Epidermal melanocyte (primary cell): Measurements from ENCODE around the gene XRCC4.

Source experiments
- DNase-seq: peaks from one replicate; pipeline ENCODE4 v3.0.0; 2011; ENCODE audit warnings: low spot score; ENCODE audit not compliant: insufficient read length

XRCC4 gene

DNA sequence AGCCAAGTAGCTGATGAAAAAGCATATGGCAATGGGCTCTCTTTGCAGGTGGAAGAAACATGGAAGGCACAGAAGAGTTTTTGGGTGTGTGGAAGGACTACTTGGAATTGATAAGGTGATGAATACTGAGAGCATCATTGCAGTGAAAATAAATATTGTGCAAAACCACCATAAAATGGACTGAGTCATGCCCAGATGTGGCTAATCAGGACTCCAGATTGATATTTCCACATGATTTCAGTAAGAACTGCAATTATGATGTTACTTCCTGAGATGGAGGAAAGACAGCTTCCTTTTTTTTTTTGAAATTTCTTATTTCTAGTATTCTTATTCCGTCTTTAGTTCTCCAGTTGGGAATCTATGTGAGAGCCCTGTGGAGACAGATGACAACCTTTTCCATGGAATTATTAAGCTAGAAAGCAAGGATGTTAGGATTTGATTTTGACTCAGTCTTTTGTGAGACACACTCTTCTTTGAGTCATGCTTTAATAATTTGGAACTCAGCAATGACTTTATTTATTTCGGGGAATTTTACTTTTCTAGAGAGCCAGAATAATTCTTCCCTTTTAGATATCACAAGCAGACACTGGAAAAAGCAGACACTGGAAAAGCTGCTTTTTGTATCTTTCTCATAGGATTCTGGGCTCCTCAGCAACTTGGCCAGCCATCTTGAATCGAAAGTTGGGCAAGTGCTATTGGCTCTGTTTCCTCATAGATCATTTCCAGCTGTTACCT, 300.0 kb downstream of the XRCC4 start:
- DNase-seq: no peak

DNA sequence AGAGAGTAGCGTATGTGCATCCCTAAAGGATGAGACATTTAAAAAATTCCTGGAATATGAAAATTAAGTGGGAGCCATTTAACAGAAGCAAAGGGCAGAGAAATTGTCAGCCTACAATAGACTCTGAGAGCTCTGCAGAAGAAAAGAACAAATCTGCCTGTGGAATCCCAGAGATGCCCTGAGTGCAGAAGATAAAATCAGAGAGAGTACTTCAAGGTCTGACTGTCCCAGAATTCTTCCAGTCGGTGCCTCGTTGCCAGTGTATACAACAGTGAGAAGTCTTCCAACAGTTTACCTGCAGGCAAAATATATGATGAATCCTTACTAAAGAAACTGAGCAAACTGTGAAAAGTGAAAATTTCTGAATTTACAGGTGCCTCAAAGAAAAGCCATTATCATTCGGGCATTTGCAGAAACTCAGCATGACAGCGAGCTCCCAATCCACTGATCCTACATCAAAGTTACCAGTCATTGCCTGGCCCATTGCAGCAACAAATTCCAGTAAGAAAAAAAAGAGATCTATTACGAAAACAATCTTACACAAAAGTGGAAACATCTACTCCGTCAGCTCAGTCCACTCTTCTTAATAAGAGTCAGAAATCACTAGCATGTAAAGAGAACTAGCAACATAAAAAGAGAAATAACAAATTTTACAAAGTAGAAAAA, 301.4 kb downstream of the XRCC4 start:
- DNase-seq: no peak

DNA sequence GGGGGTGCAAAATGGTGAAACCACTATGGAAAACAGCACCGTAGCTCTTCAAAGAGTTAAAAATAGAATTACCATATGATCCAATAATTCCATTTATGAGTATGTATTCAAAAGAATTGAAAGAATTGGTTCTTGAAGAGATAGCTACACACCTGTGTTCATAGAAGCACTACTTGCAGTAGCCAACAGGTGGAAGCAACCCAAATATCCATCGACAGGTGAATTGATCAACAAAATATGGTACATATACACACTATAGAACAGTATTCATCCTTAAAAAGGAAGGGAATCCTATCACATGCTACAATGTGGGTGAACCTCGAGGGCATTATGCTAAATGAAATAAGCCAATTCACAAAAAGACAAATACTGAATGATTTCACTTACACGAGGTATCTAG, 308.5 kb downstream of the XRCC4 start:
- DNase-seq: no peak

DNA sequence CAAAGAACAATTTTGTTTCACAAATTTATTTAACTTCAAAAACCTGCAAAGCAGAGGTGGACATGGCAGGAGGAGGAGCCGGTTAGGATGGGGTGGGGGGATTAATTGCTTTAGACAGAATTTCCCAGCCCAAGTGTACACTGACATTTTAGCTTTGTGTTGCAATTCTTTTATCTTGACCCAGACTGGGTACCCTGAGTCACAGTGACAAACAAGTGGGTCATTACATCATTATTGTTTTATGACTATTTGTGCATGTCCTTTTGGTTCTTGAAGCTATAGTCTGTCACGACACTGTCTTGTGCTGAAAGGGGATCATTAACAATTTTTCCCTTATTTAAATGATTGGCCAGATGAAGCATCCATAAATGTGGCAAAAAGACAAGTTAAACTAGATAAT, 309.7 kb downstream of the XRCC4 start:
- no peak for DNase-seq

DNA sequence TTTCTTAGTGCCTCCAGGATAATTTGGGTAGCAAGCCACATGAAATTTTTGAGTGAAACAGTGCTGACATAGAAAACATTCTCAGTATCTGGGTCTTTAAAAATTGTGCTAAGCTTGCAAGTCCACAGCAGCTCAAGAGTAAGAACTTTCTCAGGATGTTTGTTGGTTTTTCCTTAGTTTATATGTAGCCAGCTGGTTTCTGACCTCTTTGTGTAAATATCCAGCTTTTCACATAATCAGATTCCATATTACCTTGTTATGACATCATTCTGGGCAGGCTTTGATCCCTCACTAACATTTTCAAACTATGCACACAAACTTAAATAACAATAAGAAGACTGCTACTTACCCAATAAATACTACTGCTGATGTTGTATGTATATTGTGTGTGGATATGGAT, 311.3 kb downstream of the XRCC4 start:
- no peak for DNase-seq

DNA sequence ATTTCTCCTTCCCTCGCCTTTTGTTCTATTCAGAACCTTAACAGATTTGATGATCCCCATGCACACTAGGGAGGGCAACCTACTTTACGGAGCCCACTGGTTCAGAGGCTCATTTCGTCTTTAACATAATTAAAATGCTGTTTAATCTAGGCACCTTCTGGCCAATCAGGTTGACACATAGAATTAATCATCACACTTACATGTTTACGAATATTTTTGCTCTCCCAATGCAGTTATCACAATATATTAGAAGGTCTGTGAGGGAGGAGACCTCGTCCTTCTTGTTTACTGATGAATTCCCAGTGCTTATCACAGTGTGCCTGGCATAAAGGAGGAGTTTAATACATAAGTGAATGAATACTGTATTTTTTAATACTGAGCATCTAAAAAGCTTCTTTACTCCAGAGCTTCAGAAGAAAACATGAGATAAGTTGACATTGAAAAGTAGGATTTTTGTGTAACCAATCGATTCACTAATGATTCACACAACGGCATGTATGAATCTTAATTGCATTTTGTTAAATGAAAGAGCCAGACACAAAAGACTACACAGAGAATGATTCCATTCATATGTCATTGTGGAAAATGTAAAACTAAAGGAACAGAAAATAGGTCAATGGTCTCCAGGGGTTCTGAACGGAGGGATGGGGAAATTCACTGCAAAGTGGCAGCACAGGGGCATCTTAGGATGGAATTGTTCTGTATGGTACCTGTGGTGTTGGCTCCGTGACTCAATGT, 315.6 kb downstream of the XRCC4 start:
- DNase-seq: no peak

DNA sequence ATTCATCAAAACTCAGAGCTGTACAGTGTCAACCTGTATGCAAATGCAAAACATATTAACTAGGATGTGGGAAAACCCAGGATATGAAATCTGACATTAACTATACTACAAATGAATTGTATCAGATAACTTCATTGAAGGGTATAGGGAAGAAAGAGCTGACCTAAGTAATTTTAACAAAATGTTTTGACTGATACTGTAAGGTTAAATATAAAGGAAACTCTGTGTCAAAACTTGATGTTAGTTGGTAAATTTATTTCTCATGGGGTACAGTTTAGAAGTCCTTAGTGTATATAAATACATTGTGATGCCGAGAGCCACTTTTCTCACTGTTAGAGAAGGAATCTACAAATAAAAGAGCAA, 316.1 kb downstream of the XRCC4 start:
- no peak for DNase-seq

DNA sequence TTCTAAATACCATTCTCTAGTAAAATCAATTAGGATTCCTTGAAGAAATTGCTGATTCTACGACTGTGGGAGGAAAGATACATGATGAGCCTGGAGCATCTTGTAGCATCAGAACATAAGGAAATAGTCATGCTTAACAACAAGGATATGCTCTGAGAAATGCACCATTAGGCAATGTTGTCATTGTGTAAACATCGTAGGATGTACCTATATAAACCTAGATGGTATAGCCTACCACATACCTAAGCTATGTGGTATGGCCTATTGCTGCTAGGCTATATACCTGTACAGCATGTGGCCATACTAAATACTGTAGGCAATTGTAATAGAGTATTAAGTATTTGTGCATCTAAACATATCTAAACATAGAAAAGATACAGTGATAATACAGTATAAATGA, 316.8 kb downstream of the XRCC4 start:
- no peak for DNase-seq

DNA sequence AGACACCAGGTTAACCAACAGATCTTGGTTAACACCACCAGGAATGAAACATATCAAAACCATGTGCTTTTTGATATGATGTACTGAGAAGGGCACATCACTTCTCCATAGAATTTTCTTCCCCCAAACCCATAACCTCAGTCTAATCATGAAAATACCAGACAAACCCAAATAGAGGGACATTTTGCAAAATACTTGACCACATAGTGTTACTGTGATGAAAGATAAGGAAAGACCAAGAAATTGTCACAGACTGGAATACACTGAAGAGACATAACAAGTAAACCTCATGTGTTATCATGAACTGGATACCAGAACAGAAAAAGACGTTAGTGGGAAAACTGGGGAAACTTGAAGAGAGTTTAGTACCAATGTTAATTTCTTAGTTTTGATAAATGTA, 319.3 kb downstream of the XRCC4 start:
- DNase-seq: no peak

DNA sequence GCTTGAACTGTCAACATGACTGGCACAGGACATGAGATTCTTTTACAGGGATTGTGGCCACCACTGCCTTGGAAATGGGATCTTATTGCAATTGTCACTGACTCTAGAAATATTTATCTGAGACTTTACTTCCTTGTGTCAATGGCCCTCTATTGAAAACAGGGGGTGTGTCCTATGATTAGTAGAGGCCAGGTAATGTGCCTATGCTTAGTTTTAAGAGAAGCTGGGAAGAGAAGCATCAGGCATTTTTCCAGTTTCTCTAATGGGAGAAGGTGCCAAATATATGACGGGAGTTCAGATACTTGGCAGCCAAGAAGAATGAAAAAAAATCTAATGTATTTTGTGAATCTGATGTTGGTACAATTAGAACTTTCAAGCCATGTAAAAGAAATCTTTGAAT, 320.3 kb downstream of the XRCC4 start:
- DNase-seq: no peak

DNA sequence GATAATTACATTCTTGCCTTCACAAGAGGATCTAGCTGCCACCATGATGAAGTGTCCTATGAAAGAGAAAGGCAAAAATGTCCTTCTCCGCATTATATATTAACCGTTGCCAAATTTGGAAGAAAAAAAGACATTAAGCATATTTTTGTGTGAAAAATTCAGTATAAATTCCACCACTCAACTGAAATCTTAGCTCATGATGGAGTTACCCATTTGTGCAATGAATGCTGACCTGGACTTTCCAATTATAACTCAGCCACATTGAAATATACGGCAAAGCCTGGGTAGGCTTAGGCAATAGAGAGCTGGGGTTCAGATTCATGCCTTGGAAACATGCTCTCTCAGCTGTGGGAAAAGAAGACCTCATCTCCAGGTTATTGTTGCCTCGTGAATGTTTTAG, 322.9 kb downstream of the XRCC4 start:
- no peak for DNase-seq

DNA sequence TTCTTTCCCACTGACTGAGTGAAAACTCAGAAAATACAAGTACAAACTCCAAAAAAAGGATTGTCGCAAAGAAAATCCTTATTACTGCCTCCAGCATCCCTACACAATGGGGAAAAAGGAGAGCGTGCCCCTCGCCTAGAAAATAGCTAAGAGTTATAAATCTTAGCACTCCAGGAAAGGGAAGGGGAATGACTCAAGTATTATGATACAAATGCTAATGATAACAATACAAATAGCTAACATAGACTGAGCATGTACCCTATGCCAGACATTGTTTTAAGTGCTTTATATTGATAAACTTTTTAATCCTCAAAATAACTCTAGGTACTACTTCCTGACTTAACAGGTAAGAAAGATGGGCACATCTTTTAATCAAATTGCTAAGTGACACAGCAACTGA, 323.4 kb downstream of the XRCC4 start:
- DNase-seq: no peak

DNA sequence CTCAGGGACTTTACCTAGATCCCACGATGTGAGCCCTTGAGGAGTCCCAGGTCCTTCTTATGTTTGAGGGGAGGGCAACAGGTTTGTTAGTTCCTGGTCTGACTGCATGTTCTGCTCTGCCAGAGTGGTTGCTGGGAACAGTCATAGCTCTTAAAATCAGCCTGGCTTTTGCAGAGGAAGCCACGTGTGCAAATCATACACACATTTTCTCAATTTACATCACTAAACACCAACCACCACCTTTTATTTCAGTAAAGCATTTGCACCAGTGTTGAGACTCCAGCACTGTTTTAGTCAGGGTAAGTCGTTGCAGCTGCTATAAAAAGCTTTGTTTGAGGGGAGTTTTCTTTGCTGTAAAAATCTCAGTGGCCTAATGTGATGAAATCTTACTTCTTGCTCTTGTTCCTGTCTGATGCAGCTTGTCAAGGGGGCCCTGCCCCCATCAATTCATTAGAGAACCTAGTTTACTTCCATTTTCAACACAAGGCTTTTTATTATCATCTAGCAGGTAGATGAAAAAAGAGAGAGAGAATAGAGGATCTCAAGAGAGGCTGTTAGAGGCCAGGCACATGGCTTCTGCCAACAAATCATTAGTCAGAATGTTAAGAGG, 323.9 kb downstream of the XRCC4 start:
- DNase-seq: no peak

DNA sequence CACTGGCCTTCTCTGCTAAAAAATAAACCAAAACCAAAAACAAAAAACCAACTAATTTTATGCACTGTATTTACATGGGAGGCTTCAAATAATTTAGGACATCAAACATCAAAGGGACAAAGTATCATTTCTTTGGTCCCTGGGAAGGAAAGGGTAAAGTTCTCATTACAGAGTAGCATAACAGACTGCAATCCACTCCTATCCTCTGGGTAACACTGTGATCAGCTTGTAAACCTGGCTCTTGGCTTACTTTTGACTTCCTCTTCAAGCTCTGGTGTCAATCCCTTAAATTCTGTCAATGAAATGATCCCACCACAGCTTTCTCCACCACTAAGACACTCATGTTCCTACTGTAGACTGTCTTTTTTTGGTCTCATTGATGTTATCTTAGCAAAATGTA, 324.4 kb downstream of the XRCC4 start:
- no peak for DNase-seq
